ENCODE results near the gene IL1RN. TPM values are rescaled to one million over a fixed set of nuclear protein-coding genes. Genes with fewer than 3 reads are reported as not detected.

The IL1RN gene
- total and polyA plus RNA-seq, 5 donors from 2014 or later: 0.23 to 0.59 TPM; not detected in 3

- no peak overlapping the region for H3K4me3 ChIP-seq (ENCODE audit: low read depth, low read length)
- H3K9me3 Mint-ChIP-seq: no peaks in the 10 kb centered on the region
- H3K27me3 Mint-ChIP-seq: peaks cover 26% of the 10 kb centered on the region
- H3K36me3 Mint-ChIP-seq: no peaks in the 10 kb centered on the region
- peaks cover 23% of the 10 kb centered on the region for H3K4me1 ChIP-seq (ENCODE audit: control insufficient read depth, insufficient read depth, low read length, poor library complexity, severe bottlenecking)
- no peak overlapping the region for H3K27ac ChIP-seq (ENCODE audit: insufficient read depth, low read length, poor library complexity, severe bottlenecking)
- no peak overlapping the region for H3K27ac Mint-ChIP-seq
- H3K36me3 ChIP-seq (ENCODE audit: control insufficient read depth, insufficient read depth, low read length): no peaks in the 10 kb centered on the region
- H3K4me1 Mint-ChIP-seq: peaks cover 14 to 26% (median 18%) of the 10 kb centered on the region in 4 donors
- H3K27me3 ChIP-seq (ENCODE audit: control insufficient read depth, insufficient read depth, low read length): peaks cover 2% of the 10 kb centered on the region
- no peaks in the 10 kb centered on the region for H3K9me3 ChIP-seq (ENCODE audit: control insufficient read depth in 2 of 2, low read length in 2 of 2)
- no peak for ATAC-seq (ENCODE audit: low read depth in 2 of 2)
- no peak for DNase-seq
- H3K4me3 Mint-ChIP-seq: peak overlapping the region in 2 of 4 donors; percentile 10 to 52
These were observed 27.9 kb downstream of the IL1RN start for GRCh38 chr2:113155331-113155730.

GRCh38 chr2:113156278-113157117 is 29.1 kb downstream of the IL1RN start:
- H3K27ac Mint-ChIP-seq: peak overlapping the region; percentile 38 to 76 (median 74)
- no peaks in the 10 kb centered on the region for H3K36me3 Mint-ChIP-seq
- H3K4me1 Mint-ChIP-seq: peaks cover 15 to 26% (median 19%) of the 10 kb centered on the region in 4 donors
- peaks cover 20% of the 10 kb centered on the region for H3K27me3 Mint-ChIP-seq
- Histone ChIP-seq H3K27me3 (ENCODE audit: control insufficient read depth, insufficient read depth, low read length) (peaks cover 2% of the 10 kb centered on the region), H3K36me3 (ENCODE audit: control insufficient read depth, insufficient read depth, low read length) (no peaks in the 10 kb centered on the region), H3K4me1 (ENCODE audit: control insufficient read depth, insufficient read depth, low read length, poor library complexity, severe bottlenecking) (peaks cover 23% of the 10 kb centered on the region), H3K9me3 (ENCODE audit: control insufficient read depth in 2 of 2, low read length in 2 of 2) (no peaks in the 10 kb centered on the region), H3K4me3 (ENCODE audit: low read depth, low read length) (peak overlapping the region; percentile 64), H3K27ac (ENCODE audit: insufficient read depth, low read length, poor library complexity, severe bottlenecking) (peak overlapping the region; percentile 10)
- H3K9me3 Mint-ChIP-seq: no peaks in the 10 kb centered on the region
- peak overlapping the region; percentile 85 to 92 (median 89) for H3K4me3 Mint-ChIP-seq
- no peak for ATAC-seq (ENCODE audit: low read depth in 2 of 2)
- DNase-seq: peak in 1 of 3 donors; percentile 62

- Mint-ChIP-seq H3K4me3 (peak overlapping the region; percentile 90 to 96 (median 92)), H3K9me3 (no peaks in the 10 kb centered on the region), H3K27ac (peak overlapping the region; percentile 38 to 93 (median 76)), H3K4me1 (peaks cover 18 to 29% (median 20%) of the 10 kb centered on the region in 4 donors), H3K27me3 (peaks cover 16% of the 10 kb centered on the region), H3K36me3 (no peaks in the 10 kb centered on the region)
- H3K4me3 ChIP-seq (ENCODE audit: low read depth, low read length): peak overlapping the region; percentile 64
- H3K4me1 ChIP-seq (ENCODE audit: control insufficient read depth, insufficient read depth, low read length, poor library complexity, severe bottlenecking): peaks cover 23% of the 10 kb centered on the region
- no peaks in the 10 kb centered on the region for H3K36me3 ChIP-seq (ENCODE audit: control insufficient read depth, insufficient read depth, low read length)
- DNase-seq: peak; percentile 30 to 59 (median 40)
- H3K27ac ChIP-seq (ENCODE audit: insufficient read depth, low read length, poor library complexity, severe bottlenecking): no peak overlapping the region
- no peaks in the 10 kb centered on the region for H3K9me3 ChIP-seq (ENCODE audit: control insufficient read depth in 2 of 2, low read length in 2 of 2)
- peaks cover 2% of the 10 kb centered on the region for H3K27me3 ChIP-seq (ENCODE audit: control insufficient read depth, insufficient read depth, low read length)
- peak; percentile 75 to 79 for ATAC-seq (ENCODE audit: low read depth in 2 of 2)
These were observed 29.9 kb downstream of the IL1RN start for GRCh38 chr2:113157118-113157896.

GRCh38 chr2:113157897-113158753 is 30.7 kb downstream of the IL1RN start:
- DNase-seq: no peak
- Histone ChIP-seq H3K36me3 (ENCODE audit: control insufficient read depth, insufficient read depth, low read length) (no peaks in the 10 kb centered on the region), H3K27me3 (ENCODE audit: control insufficient read depth, insufficient read depth, low read length) (peaks cover 2% of the 10 kb centered on the region), H3K4me3 (ENCODE audit: low read depth, low read length) (peak overlapping the region; percentile 63), H3K9me3 (ENCODE audit: control insufficient read depth in 2 of 2, low read length in 2 of 2) (no peaks in the 10 kb centered on the region), H3K27ac (ENCODE audit: insufficient read depth, low read length, poor library complexity, severe bottlenecking) (no peak overlapping the region), H3K4me1 (ENCODE audit: control insufficient read depth, insufficient read depth, low read length, poor library complexity, severe bottlenecking) (peaks cover 30% of the 10 kb centered on the region)
- H3K9me3 Mint-ChIP-seq: no peaks in the 10 kb centered on the region
- peak overlapping the region; percentile 79 to 96 (median 91) for H3K4me3 Mint-ChIP-seq
- H3K27ac Mint-ChIP-seq: peak overlapping the region; percentile 91 to 95 (median 93)
- ATAC-seq (ENCODE audit: low read depth in 2 of 2): peak; percentile 44 to 50
- H3K36me3 Mint-ChIP-seq: no peaks in the 10 kb centered on the region
- H3K27me3 Mint-ChIP-seq: peaks cover 16% of the 10 kb centered on the region
- peaks cover 18 to 37% (median 26%) of the 10 kb centered on the region in 4 donors for H3K4me1 Mint-ChIP-seq

- Mint-ChIP-seq H3K27ac (peak overlapping the region in 2 of 3 donors; percentile 52 to 91), H3K36me3 (no peaks in the 10 kb centered on the region), H3K9me3 (no peaks in the 10 kb centered on the region), H3K4me3 (peak overlapping the region in 3 of 4 donors; percentile 79 to 96 (median 92)), H3K27me3 (peaks cover 16% of the 10 kb centered on the region), H3K4me1 (peaks cover 18 to 39% (median 28%) of the 10 kb centered on the region in 4 donors)
- H3K4me3 ChIP-seq (ENCODE audit: low read depth, low read length): no peak overlapping the region
- ATAC-seq (ENCODE audit: low read depth in 2 of 2) (no peak), DNase-seq (no peak)
- no peak overlapping the region for H3K27ac ChIP-seq (ENCODE audit: insufficient read depth, low read length, poor library complexity, severe bottlenecking)
- H3K27me3 ChIP-seq (ENCODE audit: control insufficient read depth, insufficient read depth, low read length): peaks cover 2% of the 10 kb centered on the region
- no peaks in the 10 kb centered on the region for H3K36me3 ChIP-seq (ENCODE audit: control insufficient read depth, insufficient read depth, low read length)
- no peaks in the 10 kb centered on the region for H3K9me3 ChIP-seq (ENCODE audit: control insufficient read depth in 2 of 2, low read length in 2 of 2)
- H3K4me1 ChIP-seq (ENCODE audit: control insufficient read depth, insufficient read depth, low read length, poor library complexity, severe bottlenecking): peaks cover 30% of the 10 kb centered on the region
These were observed 31.6 kb downstream of the IL1RN start for GRCh38 chr2:113158884-113159553.

- H3K9me3 Mint-ChIP-seq: no peaks in the 10 kb centered on the region
- no peak for DNase-seq
- H3K27me3 Mint-ChIP-seq: peaks cover 7% of the 10 kb centered on the region
- H3K36me3 Mint-ChIP-seq: no peaks in the 10 kb centered on the region
- H3K27me3 ChIP-seq (ENCODE audit: control insufficient read depth, insufficient read depth, low read length): no peaks in the 10 kb centered on the region
- peak overlapping the region in 1 of 4 donors; percentile 32 for H3K4me3 Mint-ChIP-seq
- peaks cover 18 to 48% (median 33%) of the 10 kb centered on the region in 4 donors for H3K4me1 Mint-ChIP-seq
- peaks cover 30% of the 10 kb centered on the region for H3K4me1 ChIP-seq (ENCODE audit: control insufficient read depth, insufficient read depth, low read length, poor library complexity, severe bottlenecking)
- no peaks in the 10 kb centered on the region for H3K36me3 ChIP-seq (ENCODE audit: control insufficient read depth, insufficient read depth, low read length)
- no peak for ATAC-seq (ENCODE audit: low read depth in 2 of 2)
- no peaks in the 10 kb centered on the region for H3K9me3 ChIP-seq (ENCODE audit: control insufficient read depth in 2 of 2, low read length in 2 of 2)
- no peak overlapping the region for H3K27ac ChIP-seq (ENCODE audit: insufficient read depth, low read length, poor library complexity, severe bottlenecking)
- H3K4me3 ChIP-seq (ENCODE audit: low read depth, low read length): no peak overlapping the region
- H3K27ac Mint-ChIP-seq: no peak overlapping the region
These were observed 32.9 kb downstream of the IL1RN start for GRCh38 chr2:113160248-113160647.

All from CD4-positive, CD25-positive, alpha-beta regulatory T cell (primary cell).